ENCODE measurements around the gene CD28.

DNA sequence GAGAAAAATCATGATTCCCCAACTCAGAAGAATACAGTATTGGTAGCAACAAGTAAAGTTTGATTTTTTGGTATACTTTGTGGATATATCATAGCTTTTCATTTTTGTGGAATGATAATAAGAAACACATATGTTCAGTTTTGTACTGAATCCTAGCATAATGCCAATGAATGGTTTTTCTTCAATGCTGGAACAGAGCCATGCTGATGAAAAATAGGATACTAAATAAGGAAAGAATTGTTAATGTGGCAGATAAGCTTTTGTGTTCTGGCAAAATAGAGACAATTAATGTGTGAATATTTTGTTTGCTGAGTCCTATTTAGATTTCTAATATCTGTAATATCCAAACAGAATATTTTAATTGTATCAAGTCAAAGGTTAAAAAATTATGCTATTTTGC lies 21.9 kb downstream of the CD28 start:
- TF ChIP-seq, protein P1, sequence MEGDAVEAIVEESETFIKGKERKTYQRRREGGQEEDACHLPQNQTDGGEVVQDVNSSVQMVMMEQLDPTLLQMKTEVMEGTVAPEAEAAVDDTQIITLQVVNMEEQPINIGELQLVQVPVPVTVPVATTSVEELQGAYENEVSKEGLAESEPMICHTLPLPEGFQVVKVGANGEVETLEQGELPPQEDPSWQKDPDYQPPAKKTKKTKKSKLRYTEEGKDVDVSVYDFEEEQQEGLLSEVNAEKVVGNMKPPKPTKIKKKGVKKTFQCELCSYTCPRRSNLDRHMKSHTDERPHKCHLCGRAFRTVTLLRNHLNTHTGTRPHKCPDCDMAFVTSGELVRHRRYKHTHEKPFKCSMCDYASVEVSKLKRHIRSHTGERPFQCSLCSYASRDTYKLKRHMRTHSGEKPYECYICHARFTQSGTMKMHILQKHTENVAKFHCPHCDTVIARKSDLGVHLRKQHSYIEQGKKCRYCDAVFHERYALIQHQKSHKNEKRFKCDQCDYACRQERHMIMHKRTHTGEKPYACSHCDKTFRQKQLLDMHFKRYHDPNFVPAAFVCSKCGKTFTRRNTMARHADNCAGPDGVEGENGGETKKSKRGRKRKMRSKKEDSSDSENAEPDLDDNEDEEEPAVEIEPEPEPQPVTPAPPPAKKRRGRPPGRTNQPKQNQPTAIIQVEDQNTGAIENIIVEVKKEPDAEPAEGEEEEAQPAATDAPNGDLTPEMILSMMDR (IDR thresholded peaks at IDR 0.05 in 8 of 11, conservative IDR thresholded peaks at IDR 0.05 in 3 of 11): no peak
- TF ChIP-seq POLR2AphosphoS5 (IDR thresholded peaks at IDR 0.05): no peak
- no peak for TF ChIP-seq POLR2A (IDR thresholded peaks at IDR 0.05)

Measured in spleen (tissue), 7 donors.